GM19397 (cell line): ENCODE measurements around the gene TBC1D17.

Experiments used
- ATAC-seq: cut with Tn5 transposase; IDR thresholded peaks from one replicate; pipeline ENCODE4 v1.9.1; 2021; ENCODE audit warnings: mild to moderate bottlenecking, moderate library complexity; ENCODE audit not compliant: unreplicated experiment

Gene TBC1D17

GRCh38 chr19:49860336-49861102 is 17.0 kb upstream of the TBC1D17 start:
- no peak for ATAC-seq

- no peak for ATAC-seq
Observed at GRCh38 chr19:49861107-49861506, 16.4 kb upstream of the TBC1D17 start.

GRCh38 chr19:49861541-49862378 is 15.7 kb upstream of the TBC1D17 start:
- ATAC-seq: no peak

GRCh38 chr19:49862391-49863253 is 14.9 kb upstream of the TBC1D17 start:
- ATAC-seq: no peak

- ATAC-seq: no peak
Observed at GRCh38 chr19:49863254-49863934, 14.1 kb upstream of the TBC1D17 start.

GRCh38 chr19:49863935-49864320 is 13.6 kb upstream of the TBC1D17 start:
- no peak for ATAC-seq

GRCh38 chr19:49864890-49865289 is 12.6 kb upstream of the TBC1D17 start:
- ATAC-seq: no peak

GRCh38 chr19:49866933-49867782 is 10.3 kb upstream of the TBC1D17 start, which contains the start of gene PNKP:
Gene PNKP, minus strand, starts transcription at chr19:49867576. Its CDS starts 372 bp downstream, at chr19:49867204.
- peak; percentile 47 for ATAC-seq

- peak; percentile 8 for ATAC-seq
Observed at GRCh38 chr19:49869009-49869483, 8.5 kb upstream of the TBC1D17 start.

GRCh38 chr19:49869484-49870308 is 7.8 kb upstream of the TBC1D17 start:
- ATAC-seq: peak; percentile 56

GRCh38 chr19:49870309-49870901 is 7.1 kb upstream of the TBC1D17 start:
- ATAC-seq: no peak

GRCh38 chr19:49871349-49871985 is 6.0 kb upstream of the TBC1D17 start:
- no peak for ATAC-seq

GRCh38 chr19:49872245-49873128 is 5.0 kb upstream of the TBC1D17 start:
- no peak for ATAC-seq

GRCh38 chr19:49873129-49873521 is 4.4 kb upstream of the TBC1D17 start:
- ATAC-seq: no peak

GRCh38 chr19:49873834-49874233 is 3.7 kb upstream of the TBC1D17 start:
- no peak for ATAC-seq

GRCh38 chr19:49874503-49875157 is 2.9 kb upstream of the TBC1D17 start:
- no peak for ATAC-seq
